Measurements from ENCODE around the gene C5orf47. TPM values are rescaled to one million over a fixed set of nuclear protein-coding genes. Genes with fewer than 3 reads are reported as not detected.

The C5orf47 gene
- total and polyA plus RNA-seq, 2 donors (not counting 1 experiment from before 2014, with no cell fraction given): not detected

GRCh38 chr5:173989432-173990082, 587 bp downstream of the C5orf47 start:
- Histone ChIP-seq H3K9ac (ENCODE audit: insufficient read depth, low read length) (no peak overlapping the region), H3K27me3 (ENCODE audit: control insufficient read depth, insufficient read depth, low read length) (no peaks in the 10 kb centered on the region), H3K79me2 (ENCODE audit: control insufficient read depth, insufficient read depth, low read length) (no peaks in the 10 kb centered on the region), H3K4me2 (ENCODE audit: extremely low read depth, insufficient read depth, low read length) (no peak overlapping the region), H3K4me1 (ENCODE audit: control insufficient read depth, extremely low read depth, insufficient read depth, low read length) (no peaks in the 10 kb centered on the region), H3K9me3 (ENCODE audit: control insufficient read depth, insufficient read depth, low read depth, low read length) (no peaks in the 10 kb centered on the region), H3K27ac (ENCODE audit: insufficient read depth, low read length) (no peak overlapping the region), H2AFZ (ENCODE audit: low read length) (no peak overlapping the region), H3K36me3 (ENCODE audit: control insufficient read depth, insufficient read depth, low read length) (no peaks in the 10 kb centered on the region), H3K4me3 (replicated peaks in 1 of 4; ENCODE audit: control extremely low read depth in 1 of 4, insufficient read depth in 1 of 4, low read depth in 3 of 4, low read length in 4 of 4) (no peak overlapping the region), H4K20me1 (ENCODE audit: control insufficient read depth, extremely low read depth, insufficient read depth, low read length) (no peaks in the 10 kb centered on the region)
- DNase-seq (ENCODE audit: low read depth in 2 of 2): no peak
- TF ChIP-seq CTCF (conservative IDR thresholded peaks at IDR 0.05 in 1 of 2, IDR thresholded peaks at IDR 0.05 in 1 of 2; ENCODE audit: low read depth in 1 of 2, low read length in 2 of 2): no peak
- TF ChIP-seq EZH2 (IDR thresholded peaks at IDR 0.05; ENCODE audit: low read length, missing control alignments): no peak

- Histone ChIP-seq H3K4me3 (replicated peaks in 1 of 4; ENCODE audit: control extremely low read depth in 1 of 4, insufficient read depth in 1 of 4, low read depth in 3 of 4, low read length in 4 of 4) (no peak overlapping the region), H3K9me3 (ENCODE audit: control insufficient read depth, insufficient read depth, low read depth, low read length) (no peaks in the 10 kb centered on the region), H3K4me2 (ENCODE audit: extremely low read depth, insufficient read depth, low read length) (no peak overlapping the region)
Measured at GRCh38 chr5:173997331-173997730, 8.4 kb downstream of the C5orf47 start.

GRCh38 chr5:173998531-173998930, 9.6 kb downstream of the C5orf47 start:
- no peak overlapping the region for H3K4me3 ChIP-seq (replicated peaks in 1 of 4; ENCODE audit: control extremely low read depth in 1 of 4, insufficient read depth in 1 of 4, low read depth in 3 of 4, low read length in 4 of 4)
- H3K9ac ChIP-seq (ENCODE audit: insufficient read depth, low read length): no peak overlapping the region
- H3K4me2 ChIP-seq (ENCODE audit: extremely low read depth, insufficient read depth, low read length): no peak overlapping the region
- no peaks in the 10 kb centered on the region for H3K36me3 ChIP-seq (ENCODE audit: control insufficient read depth, insufficient read depth, low read length)
- no peaks in the 10 kb centered on the region for H3K27me3 ChIP-seq (ENCODE audit: control insufficient read depth, insufficient read depth, low read length)
- peak in 1 of 2 donors; percentile 11 for DNase-seq (ENCODE audit: low read depth in 2 of 2)
- no peaks in the 10 kb centered on the region for H3K4me1 ChIP-seq (ENCODE audit: control insufficient read depth, extremely low read depth, insufficient read depth, low read length)
- H3K79me2 ChIP-seq (ENCODE audit: control insufficient read depth, insufficient read depth, low read length): no peaks in the 10 kb centered on the region
- no peaks in the 10 kb centered on the region for H3K9me3 ChIP-seq (ENCODE audit: control insufficient read depth, insufficient read depth, low read depth, low read length)
- TF ChIP-seq EZH2 (IDR thresholded peaks at IDR 0.05; ENCODE audit: low read length, missing control alignments): no peak
- TF ChIP-seq CTCF (conservative IDR thresholded peaks at IDR 0.05 in 1 of 2, IDR thresholded peaks at IDR 0.05 in 1 of 2; ENCODE audit: low read depth in 1 of 2, low read length in 2 of 2): no peak
- H4K20me1 ChIP-seq (ENCODE audit: control insufficient read depth, extremely low read depth, insufficient read depth, low read length): no peaks in the 10 kb centered on the region
- H2AFZ ChIP-seq (ENCODE audit: low read length): no peak overlapping the region
- H3K27ac ChIP-seq (ENCODE audit: insufficient read depth, low read length): no peak overlapping the region

More at GRCh38 chr5:173997331-173997730, 8.4 kb downstream of the C5orf47 start:
- TF ChIP-seq CTCF (conservative IDR thresholded peaks at IDR 0.05 in 1 of 2, IDR thresholded peaks at IDR 0.05 in 1 of 2; ENCODE audit: low read depth in 1 of 2, low read length in 2 of 2): no peak
- TF ChIP-seq EZH2 (IDR thresholded peaks at IDR 0.05; ENCODE audit: low read length, missing control alignments): no peak
- Histone ChIP-seq H3K79me2 (ENCODE audit: control insufficient read depth, insufficient read depth, low read length) (no peaks in the 10 kb centered on the region), H3K9ac (ENCODE audit: insufficient read depth, low read length) (no peak overlapping the region), H4K20me1 (ENCODE audit: control insufficient read depth, extremely low read depth, insufficient read depth, low read length) (no peaks in the 10 kb centered on the region), H3K4me1 (ENCODE audit: control insufficient read depth, extremely low read depth, insufficient read depth, low read length) (no peaks in the 10 kb centered on the region), H3K36me3 (ENCODE audit: control insufficient read depth, insufficient read depth, low read length) (no peaks in the 10 kb centered on the region), H2AFZ (ENCODE audit: low read length) (no peak overlapping the region), H3K27ac (ENCODE audit: insufficient read depth, low read length) (no peak overlapping the region), H3K27me3 (ENCODE audit: control insufficient read depth, insufficient read depth, low read length) (no peaks in the 10 kb centered on the region)
- no peak for DNase-seq (ENCODE audit: low read depth in 2 of 2)

Data from fibroblast of lung (primary cell).